Hematopoietic multipotent progenitor cell treated with erythropoietin and hydrocortisone succinate and interleukin-3 and kit ligand, for 4 days (in vitro differentiated cells): ENCODE results near the gene HOMER2.
"Not testable (repeated sequence)": the region's sequence is repeated elsewhere in the genome, so short reads cannot be mapped to it uniquely, and the experiment has no call there.

Experiments
- DNase-seq: peaks from one replicate; pipeline ENCODE4 v3.0.0-alpha.2; 2015

HOMER2 gene

DNA sequence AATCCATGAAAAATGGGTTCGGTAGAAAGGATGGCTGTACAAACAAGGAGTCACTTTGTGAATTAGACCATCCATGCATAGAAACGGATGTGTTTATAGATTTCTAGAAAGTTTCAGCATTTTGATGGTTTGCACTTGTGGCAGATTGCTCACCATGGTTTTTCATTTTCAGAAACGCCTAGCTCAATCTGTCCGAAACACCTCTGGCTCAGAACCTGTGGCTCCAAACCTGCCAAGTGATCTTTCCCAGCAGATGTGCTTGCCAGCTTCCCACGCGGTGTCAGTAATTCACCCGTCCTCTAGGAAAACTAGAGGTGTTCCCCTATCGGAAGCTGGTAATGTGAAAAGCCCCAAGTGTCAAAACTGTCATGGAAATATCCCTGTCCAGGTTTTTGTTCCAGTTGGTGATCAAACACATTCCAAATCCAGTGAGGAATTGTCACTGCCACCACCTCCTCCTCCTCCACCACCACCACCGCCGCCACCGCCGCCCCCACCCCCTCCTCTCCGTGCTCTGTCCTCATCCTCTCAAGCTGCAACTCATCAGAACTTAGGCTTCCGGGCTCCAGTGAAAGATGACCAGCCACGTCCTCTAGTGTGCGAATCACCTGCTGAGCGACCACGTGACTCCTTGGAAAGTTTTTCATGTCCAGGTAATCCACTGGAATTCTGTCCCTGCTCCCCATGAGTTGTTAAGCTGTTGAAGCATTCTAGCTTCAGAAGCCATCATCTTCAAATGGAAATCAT lies 121.9 kb downstream of the HOMER2 start:
- DNase-seq, result no peak

DNA sequence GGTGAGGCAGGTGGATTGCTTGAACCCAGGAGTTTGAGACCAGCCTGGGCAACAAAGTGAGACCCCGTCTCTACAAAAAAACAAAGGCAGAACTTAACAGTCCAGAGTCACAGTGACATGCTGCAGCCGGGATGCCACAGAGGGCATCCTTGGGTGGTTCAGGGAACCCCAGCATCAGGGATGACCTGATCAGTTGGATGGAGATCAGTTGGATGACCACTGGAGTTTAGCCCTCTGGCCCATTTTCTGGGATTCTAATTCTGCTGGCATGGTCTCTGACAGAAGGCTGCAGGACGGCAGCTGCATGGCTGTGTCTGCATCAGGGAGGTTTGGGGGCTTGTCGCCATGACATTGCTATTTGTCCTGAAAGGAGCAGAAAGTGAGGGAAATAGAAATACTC lies 123.3 kb downstream of the HOMER2 start:
- no peak for DNase-seq

DNA sequence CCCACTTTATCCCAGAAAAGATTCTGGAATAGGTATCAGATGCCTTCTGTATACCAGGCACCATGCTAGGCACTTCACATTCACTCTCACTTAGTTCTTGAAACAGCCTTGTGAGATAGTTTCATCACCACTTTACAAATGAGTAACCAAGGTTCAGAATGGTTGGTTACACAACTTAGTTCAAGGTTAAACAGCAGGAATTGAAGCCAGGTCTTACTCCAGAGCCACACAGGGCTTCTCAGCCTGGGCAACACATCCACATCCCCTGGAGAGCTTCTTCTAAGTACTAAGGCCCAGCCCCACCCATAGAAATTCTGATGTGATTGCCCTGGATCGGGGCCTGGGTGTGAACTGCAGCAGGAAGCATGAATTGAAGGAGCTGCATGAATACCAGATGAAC lies 124.4 kb downstream of the HOMER2 start:
- DNase-seq, result no peak

DNA sequence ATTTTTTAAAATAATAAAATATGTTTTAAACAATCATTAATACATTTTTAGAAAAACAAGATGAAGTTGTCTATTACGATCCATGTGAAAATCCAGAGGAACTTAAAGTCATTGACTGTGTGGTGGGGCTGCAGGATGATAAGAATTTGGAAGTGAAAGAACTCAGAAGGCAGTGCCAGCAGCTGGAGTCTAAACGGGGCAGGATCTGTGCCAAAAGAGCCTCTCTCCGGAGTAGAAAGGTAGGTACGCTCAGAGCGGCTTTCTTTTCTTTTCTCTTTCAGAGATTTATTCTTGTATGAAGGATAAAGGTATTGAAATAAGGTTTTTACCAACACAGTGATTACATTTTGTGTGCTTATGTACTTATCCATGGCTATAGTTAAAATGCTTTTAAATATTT lies 129.5 kb downstream of the HOMER2 start:
- no peak for DNase-seq

DNA sequence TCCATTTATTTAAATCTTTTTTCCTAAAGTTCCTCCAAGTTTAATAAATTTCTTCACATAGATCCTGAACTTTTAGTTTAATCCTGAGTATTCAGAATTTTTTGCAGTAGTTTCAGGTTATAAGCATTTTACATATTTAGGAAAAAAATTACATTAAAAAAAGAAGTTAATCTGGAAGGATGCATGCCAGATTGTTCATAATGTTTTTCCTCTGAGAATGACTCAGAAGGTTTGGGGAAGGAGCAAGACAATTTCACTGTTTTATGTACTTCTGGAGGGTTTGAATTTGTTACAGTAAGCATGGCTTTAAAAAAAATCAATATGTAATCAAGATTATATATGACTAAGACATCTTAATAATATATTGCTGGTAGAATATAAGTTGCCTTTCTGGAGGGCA lies 130.7 kb downstream of the HOMER2 start:
- DNase-seq, result not testable (repeated sequence)

DNA sequence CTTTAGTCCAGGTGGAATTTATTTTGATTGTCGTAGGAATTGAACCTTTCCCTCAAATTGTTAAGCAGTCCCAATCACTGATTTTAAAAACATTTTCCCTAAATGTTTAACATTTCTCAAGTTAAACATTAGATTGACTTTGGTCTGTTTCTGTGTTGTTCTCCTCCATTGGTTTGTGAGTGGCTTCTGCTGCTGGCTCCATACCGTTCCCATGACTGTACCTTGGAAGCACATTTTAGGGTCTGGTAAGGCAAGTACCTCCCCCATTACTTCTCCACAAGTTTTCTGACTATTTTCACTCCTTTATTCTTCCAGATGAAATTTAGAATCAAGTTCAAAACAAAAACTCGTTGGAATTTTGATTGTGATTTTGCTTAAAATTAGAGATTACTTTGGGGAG lies 131.1 kb downstream of the HOMER2 start:
- not testable (repeated sequence) for DNase-seq

DNA sequence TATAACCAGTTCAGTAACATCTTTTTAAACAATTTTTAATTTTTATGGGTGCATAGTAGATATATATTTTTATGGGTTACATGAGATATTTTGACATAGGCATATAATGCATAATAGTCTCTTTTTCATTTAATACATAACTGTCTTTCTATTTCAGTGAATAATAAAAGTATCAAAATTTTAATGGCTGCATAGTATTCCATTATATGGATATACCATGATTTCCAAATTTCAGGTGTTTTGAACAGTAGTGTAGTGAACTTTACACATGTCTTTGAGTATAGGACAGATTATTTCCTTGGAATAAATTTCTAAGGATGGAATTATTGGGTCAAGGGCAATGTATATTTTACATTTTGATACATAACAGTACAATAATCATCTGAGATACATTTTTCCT lies 132.4 kb downstream of the HOMER2 start:
- no peak for DNase-seq

DNA sequence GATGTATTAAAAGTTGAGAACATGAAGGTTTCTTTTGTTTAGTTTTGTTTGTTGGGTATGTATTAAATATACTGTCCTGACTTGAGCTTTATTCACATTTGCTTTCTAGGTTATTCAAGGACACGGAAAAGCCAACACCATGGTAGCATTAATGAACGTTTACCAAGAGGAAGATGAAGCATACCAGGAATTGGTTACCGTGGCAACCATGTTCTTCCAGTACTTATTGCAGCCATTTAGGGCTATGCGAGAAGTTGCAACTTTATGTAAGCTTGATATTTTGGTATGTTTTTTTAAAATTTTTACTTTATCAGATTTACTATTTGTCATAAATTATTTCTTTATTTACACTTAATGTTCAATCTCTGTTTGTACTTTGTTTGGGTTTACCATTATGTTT lies 139.5 kb downstream of the HOMER2 start:
- peak; percentile 23 for DNase-seq

DNA sequence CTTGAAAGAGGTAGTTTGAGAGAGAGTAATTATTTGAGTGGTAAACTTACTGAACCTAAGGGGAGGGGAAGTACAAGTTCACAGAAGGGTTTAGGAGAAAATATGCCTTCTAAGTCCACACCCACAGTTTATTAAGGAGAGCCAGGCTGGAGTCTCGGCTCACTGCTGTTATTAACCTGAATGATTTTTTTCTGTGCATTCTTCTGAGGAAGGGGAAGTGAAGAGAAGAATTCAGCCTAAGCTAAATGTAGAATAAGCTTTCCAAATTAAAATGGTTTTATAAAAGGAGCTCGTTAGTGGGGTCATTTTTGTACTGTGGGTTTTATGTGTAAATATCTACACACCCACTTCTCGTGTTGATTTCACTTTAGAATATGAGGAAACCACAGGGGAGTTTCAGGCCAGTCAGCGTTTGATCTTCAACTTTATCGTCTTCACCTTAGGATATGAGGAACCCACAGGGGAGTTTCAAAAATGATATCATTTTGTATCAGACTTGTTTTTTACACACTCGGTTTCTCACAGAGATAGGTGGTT lies 141.6 kb downstream of the HOMER2 start:
- DNase-seq, result peak; percentile 67

DNA sequence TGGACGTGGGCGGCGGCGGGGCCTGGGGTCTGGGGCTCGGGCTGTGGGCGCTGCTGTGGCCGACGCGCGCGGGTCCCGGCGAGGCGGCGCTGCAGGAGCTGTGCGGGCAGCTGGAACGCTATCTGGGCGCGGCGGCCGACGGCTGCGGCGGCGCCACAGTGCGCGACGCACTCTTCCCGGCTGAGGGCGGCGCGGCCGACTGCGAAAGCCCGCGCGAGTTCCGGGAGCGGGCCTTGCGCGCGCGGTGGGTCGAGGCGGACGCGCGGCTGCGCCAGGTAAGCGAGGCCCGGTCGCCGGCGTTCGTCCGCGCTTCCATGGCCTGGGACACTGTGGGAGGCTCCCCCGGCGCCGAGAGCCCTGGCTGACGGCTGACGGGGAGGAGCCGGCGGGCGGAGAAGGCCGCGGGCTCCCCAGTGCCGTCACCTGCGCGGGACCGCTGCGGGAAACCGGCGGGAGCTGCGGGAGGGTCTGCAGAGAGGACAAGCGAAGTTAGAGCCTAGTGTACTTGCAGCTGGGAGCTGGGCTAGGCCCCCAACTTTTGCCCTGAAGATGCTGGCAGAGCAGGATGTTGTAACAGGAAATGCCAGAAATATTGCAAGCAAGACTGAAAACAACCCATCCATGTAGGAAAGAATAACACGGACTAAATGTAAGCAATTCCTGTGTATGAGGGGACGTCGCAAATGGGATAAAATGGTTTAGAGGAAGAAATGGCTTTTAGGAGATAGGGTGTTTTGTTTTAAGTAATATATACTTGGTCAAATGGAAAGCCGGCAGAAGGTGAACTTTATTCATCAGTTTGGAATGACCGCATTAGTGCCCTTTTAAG lies 142.2 kb downstream of the HOMER2 start:
- DNase-seq, result peak; percentile 66

DNA sequence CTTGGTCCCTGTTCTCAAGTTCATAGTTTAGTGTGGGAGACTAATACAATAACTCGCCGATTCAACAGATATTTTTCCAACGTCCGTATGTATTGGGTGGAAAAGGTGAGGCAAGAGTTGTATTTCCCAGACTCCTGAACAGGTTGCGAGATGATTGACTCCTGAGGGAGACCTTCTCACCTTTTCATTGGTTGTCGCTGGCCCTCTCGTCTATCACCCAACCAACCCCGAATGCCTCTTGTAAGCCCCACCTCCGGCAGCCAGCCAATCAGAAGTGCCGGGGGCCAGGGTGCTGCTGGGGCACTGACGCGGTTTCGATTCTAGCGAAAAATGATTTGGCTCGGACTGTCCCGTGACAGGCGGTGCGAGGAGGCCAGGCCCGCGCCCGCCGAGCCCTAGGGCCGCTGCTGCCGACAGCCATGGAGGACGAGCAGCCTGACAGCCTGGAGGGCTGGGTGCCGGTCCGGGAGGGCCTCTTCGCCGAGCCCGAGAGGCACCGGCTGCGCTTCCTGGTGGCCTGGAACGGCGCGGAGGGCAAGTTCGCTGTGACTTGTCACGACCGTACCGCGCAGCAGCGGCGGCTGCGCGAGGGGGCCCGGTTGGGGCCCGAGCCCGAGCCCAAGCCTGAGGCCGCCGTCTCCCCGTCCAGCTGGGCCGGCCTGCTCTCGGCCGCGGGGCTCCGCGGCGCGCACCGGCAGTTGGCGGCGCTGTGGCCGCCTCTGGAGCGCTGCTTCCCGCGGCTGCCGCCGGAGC lies 143.0 kb downstream of the HOMER2 start, which contains the start of gene WHAMM:
Gene WHAMM, plus strand, starts transcription at position 321 of the 753 bp plus-strand sequence. Its CDS starts 99 bp downstream, at position 420.
- DNase-seq, result peak; percentile 99

DNA sequence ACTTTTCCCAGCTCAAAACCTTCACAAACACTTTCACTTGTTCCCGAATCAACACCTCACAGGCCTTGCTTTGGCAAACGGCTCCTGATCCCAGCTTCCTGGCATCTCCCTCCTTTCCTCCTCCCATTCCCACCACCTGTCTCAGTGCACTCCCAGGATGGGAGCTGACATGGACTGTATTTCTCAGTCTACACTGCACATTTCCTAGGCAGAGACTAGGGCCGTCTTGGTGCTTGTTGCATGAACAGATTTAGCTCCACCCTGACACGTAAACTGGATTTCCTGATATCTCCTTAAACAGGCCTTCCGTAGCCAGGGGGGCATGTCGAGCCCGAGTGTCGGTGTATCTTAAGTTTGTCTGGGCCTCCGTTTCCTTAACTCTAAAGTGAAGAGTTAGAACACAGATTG lies 143.9 kb downstream of the HOMER2 start:
- peak; percentile 12 for DNase-seq

DNA sequence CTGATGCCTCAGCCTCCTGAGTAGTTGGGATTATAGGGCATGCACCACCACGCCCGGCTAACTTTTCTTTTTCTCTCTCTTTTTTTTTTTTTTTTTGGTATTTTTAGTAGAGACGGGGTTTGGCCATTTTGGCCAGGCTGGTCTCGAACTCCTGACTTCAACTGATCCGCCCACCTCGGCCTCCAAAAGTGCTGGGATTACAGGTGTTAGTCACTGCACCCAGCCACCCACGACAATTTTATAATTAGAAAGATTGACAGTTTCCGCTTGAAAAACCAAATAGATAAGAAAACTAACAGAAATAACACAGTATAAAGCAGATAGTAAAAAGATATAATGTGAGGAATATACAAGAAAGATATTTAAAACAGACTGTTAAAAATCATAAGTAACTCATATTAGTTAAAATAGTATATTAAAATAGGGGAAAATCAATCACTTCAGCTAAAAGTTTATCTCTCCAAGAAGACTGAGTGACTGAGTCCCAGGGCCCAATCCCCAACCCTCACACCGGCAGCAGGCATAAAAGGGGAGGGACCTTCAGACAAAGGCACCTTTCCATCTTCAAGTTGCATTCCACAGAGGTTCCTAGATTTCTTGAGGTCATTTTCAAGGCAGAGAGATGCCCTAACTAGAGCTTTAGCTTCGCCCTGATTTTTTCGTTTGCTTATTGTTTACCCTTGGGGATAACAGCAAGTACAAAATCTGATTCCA lies 144.4 kb downstream of the HOMER2 start:
- no peak for DNase-seq

DNA sequence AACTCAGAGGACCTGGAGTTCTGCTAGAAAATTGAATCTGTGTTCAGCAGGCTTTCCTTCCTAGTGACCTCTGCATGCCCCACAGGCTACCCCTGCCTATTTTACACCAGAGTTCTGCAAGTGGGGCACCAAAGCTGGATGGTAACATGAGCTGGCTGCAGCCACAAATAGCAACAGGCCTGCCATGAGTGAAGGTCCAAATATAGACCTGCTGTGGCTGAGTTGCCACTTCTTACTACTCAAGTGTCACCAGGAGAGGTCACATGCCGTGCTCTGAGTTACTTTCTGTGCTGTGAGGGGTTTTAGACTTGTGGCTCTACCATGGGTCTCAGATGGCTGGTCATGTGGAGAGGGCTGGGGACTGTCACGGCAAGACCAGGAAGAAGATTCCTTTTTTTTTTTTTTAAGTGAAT lies 146.5 kb downstream of the HOMER2 start, which contains the start of gene FSD2:
Gene FSD2, minus strand, starts transcription at position 76 of the 413 bp plus-strand sequence. CDS start 18,679 bp downstream, outside the sequence.
- peak; percentile 35 for DNase-seq

DNA sequence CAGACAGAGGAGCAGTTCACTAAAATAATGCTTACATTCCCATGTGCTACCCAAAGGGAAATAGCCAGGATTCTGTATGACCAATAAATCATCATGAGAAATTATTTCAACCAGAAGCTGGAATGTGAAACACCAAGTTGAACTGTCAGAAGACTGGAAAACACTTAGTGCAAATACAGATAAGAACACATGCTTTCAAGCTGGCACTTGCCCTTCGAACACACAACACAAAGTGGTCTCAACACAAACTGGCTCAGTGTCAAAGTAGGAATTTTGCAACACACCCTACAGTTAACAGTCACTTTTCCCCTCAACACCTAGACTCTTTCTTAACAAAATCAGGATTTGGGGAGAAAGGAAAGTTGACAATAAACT lies 148.0 kb downstream of the HOMER2 start:
- DNase-seq, result peak; percentile 17

DNA sequence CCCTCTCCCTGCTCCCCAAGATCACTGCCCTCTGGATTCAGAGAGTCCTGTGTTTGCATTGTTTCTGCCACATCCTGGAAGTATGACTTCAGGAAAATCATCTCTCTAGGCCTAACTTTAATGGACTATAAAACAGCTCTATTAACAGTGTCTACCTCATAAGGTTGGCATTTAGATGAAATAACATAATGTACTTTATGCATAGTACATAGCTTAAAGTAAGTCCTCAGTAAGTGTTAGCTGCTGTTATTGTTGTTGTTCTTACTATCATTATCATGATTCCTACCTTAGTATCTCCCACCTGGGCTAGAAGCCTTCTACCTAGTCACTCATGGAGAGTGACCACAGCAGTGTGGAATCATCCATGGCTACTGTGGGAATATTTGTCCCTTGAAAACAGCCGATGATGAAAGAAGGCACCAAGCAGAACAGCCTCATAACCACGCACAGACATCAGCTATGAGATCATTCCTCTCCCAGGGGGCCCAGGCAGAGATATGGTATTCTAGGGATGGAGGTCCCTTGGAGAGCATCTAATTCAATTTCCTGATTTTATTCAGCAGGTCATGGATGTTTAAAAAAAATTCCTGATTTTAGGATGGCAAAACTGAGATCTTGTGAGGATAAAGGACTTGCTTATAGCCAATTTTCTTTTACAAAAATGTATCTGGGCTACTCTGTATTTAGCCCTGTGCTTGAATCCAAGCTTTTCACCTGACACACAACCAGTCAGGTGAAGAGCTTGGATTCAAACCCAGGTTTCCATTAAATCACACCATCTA lies 148.5 kb downstream of the HOMER2 start:
- no peak for DNase-seq

DNA sequence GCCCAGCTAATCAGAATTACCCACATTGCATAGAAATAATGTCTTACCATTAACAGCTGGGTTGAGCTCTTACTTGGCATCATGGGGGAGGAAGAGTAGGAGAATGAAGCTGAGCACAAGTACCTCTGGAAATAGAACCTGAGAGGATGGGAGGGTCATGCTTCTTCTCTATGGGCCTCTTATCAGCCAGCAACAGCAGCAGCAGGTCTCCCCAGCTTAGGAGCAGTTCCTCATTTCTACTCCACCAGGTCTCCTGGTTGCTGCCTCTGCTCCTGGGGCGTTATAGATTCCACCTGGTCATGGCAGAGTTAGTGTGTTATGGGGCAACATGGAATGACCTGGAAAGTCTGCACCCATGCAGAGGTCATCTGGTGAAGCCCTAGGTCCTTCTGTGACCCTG lies 150.0 kb downstream of the HOMER2 start:
- peak; percentile 95 for DNase-seq

DNA sequence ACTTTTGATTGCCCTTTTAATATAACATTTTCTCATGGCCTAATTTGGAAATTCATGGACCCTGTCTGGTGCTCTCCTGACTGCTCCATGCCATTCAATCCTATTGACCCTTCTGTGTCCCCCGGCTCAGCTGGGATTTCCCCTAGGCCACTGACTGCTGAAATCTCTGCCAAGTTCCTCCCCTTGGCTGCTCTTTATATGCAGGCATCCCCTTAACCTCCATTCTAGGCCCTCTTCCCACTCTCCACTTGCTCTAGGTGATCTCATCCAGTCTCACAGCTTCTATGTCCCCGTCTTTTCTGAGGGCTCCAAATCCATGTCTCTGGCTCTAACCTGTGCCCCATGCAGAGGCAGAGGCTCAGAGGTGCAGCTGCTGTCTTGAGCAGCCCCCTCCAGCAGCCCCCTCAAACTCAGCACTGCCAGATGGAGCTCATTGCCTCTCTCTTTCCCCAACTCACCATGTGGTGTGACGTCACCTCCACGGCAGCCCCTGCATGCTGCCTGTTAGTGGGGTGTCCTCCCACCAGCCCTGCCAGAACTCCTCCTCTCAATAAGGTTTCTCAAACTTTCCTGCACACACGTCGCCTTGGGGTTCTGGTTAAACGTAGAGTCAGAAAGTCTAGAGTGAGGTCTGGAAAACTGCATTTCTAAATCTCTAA lies 153.2 kb downstream of the HOMER2 start:
- no peak for DNase-seq
